GM21390 (cell line): Measurements from ENCODE around the gene CYB5D1.
A peak's percentile ranks its signal among the peaks of the same experiment; 100 is the strongest.

ENCODE experiments used
- ATAC-seq: cut with Tn5 transposase; IDR thresholded peaks from one replicate; pipeline ENCODE4 v1.9.1; 2021; ENCODE audit not compliant: unreplicated experiment

CYB5D1 gene

DNA sequence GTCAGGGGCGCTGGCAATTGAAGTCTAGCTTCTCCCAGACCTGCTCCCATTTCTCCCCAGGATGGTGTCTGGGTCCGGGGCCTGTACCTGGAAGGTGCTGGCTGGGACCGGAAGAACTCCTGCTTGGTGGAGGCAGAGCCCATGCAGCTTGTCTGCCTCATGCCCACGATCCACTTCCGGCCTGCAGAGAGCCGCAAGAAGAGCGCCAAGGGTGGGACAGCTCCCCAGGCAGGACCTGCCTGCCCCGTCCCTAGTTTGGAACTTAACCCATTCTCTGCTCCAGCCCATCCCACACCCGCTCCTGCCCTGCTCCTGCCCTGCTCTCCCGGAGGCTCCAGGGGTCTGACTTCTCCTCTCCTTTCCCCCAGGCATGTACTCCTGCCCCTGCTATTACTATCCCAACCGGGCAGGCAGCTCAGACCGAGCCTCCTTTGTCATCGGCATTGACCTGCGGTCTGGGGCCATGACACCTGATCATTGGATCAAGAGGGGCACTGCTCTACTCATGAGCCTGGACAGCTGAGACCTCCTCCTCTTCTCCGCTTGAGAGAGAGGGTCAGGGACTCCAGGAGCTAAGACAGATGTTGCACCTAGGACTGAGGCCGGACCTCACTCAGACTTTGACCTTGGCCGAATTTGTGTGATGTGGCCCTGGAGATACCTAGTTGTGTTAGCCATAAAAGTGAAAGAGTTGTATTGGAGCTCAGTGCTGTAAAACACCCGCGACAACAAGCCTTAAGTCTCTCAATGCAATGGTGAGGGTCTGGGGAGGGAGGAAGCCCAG is 24.6 kb upstream of the CYB5D1 start:
- ATAC-seq = no peak

DNA sequence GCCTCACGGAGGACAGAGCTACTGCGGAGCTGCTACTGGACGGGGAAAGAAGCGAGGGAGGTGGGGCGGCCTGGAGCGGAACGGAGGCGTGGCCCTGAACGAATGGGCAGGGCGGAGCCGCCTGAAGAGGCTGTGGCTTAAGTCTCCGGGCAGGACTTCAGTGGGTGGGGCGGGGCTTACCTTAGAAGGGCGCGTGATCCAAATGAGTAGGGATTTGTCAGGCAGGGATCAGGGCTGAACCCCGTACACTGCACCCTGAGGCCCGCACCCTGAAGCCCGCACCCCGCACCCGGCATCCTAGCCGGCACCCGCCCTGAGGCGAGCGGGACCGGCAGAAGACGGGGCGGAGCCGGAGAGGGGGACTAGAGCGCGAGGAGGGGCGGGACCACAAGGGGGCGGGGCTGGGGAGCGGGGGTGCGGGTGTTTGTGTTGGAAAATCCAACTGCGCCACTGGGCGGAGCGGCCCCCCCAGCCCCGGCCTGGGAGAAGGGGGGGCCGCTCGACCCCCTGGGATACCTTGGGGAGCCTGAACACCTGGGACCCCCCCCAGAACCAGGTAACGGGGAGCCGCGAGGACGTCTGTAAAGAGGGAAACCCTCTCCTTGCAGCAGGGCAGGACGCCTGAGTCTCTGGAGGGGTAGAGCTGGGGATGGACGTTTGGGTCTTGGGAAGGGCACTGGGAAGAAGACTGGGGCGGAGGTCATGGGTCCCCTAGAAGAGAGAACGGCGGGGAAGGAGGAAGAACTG is 23.8 kb upstream of the CYB5D1 start, which contains the start of gene KDM6B:
TSS of gene KDM6B (plus strand) at position 423 of the 747 bp plus-strand sequence. CDS start 11,338 bp downstream, outside the sequence.
- ATAC-seq = peak; percentile 46

DNA sequence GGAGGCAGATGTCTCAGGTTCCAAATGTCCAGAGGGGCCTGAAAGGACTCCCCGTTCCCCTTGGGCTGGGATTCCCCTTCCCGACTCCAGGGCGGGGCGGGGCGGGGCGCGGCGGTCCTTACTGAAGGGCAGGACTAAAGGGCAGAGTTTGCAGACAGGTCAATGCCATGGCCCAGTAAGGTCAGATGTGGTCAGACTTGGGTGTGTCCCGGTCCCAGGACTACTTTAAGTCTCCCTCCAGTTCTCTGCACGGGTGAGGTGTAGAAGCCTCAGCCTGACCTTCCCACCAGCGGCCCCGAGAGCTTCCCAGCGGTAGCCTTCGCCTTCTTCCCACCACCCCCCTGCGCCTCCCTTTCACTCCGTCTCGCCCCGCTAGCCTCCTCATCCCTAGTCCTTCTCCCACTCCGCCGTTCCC is 23.3 kb upstream of the CYB5D1 start:
- no peak for ATAC-seq

DNA sequence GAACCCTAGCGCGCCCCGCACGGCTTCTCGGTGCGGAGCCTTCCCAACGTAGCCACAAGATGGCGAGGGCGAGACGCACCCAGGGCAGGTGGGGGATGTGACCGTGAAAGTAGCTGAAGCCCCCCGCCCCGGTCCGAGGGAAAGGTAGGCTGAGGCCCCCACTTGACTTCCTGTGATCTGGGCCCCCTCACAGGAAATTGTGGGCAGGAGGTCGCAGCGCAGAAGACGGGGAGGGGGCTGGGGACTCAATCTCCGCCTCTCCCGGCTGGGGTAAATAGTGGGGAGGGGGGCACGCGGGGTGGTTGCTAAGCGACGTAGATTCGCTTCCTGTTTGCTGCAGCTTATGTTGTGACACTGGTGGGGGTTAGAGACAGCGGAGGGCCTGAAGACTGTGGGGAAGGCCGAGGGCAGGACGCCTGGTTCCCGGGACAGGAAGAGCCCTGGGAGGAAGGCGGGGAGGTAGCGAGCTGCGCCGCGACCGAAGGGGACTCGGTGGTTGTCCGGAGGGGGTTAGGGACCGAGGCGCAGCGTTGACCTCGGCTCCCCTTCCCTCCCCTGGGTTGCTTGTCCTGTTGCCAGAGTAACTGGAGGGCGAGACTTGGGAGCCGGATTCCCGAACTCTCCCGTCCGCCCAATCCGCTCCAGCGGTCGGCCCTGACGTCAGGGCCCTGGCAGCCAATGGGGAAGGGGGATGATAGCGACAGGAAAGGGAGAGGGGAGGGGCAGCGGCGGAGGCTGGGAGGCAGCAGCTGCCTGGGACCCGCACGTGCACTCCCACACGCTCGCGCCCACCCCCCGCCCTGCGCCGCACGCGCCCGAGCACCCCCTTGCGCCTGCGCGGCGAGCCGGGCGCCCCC is 22.6 kb upstream of the CYB5D1 start:
- ATAC-seq = peak; percentile 48

DNA sequence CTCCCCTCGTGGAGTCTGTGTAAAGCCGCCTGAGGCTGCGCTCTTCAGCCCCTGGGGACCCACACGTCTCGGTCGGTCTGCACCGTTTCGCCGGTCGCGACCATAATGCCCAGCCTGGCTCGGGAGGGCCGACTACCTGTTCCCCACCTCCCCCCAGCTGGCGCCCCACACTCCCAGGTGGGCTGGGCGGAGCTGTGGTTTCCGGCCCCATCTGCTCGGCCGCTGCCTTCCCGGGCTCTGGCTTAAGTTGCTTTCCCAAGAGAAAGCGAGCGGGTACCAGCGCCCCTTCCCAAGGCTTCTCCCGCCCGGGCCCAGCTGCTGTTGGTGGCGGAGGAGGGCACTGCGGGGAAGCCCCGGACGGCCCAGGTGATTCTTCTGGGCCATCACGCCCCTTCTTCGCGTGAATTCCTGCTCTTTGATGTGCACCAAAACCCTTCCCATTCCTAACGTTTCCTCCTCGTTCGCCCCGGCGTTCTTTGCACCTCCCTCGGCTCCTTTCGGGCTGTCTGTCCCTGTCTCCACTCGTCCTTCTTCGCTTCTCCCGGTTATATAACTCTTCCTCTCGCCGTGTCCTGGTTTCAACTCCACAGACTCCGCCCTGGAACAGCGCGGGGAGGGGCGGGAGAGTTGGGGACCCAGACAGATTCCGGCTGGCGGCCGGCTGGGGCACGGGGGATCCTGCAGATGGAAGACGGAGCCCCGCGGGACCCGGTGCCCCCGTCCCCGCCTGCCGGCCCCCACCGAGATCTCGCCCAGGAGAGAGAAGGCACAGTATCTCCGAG is 21.8 kb upstream of the CYB5D1 start:
- peak; percentile 31 for ATAC-seq

DNA sequence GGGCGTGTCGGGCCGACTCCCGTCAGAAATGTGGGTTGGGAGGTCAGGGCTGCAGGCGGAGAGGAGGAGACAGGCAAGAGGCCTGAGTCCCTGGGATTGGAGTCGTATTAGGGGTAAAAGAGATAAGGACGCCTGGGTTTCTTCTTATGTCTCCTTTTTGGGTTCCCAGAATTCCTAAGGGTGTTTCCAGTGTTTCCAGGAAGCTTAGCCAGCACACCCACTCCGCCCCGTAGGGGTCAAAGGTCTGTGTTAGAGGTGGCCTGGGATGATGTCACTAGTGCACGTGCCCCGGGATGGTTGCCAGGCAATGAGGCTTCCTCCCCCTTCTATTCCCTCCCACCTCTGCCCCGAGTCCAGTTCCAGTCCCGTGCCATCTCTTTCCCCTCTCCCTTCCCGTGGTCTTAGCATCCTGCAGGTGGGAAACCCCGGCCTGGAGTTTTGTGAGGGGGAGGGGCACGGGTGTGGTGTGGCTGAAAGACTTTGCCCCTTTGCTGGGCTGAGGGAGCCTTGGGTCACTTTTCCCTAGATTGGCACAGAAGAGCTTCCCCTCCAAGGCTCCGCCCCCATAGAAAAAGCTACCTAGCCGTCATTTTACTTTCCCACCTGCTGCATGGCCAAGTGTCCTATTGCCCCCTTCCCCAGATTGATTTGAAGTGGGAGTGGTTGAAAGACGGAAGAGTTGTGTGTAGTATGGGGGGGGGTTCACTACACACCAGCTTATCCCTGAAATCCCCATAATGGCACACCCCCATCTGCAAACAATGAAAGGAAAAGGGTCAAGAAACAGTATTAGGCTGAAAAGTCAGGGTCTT is 21.0 kb upstream of the CYB5D1 start:
- no peak for ATAC-seq

DNA sequence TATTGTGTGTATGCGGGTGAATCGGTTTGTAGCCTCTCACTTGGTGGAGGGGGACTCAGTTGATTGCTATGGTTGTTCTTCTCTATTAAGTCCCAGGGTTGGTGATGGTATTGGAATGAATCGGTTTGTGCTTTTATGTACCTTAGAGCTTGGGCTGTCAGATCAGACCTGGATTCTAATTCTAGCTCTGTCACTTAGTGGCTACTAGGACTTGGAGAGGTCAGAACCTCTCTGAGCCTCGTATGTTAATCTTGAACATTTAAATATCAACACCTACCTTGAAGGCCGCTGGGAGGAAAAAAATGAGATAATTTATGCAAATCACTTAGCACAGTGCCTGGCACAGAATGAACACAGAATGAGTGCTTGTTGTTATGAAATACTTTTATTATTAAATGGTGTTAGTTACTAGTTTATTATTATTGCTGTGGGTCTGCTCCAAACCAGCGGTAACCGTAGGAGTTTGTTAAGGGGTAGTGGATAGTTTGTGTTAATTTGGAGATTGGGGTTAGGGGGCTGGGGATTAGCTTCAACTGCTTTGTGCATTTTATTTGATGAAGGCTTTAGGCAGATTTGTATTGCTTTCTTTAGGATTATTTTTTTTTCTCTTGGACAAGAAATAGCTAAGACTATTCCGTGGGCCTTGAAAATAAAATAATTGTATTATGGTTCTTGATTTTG is 20.3 kb upstream of the CYB5D1 start:
- no peak for ATAC-seq

DNA sequence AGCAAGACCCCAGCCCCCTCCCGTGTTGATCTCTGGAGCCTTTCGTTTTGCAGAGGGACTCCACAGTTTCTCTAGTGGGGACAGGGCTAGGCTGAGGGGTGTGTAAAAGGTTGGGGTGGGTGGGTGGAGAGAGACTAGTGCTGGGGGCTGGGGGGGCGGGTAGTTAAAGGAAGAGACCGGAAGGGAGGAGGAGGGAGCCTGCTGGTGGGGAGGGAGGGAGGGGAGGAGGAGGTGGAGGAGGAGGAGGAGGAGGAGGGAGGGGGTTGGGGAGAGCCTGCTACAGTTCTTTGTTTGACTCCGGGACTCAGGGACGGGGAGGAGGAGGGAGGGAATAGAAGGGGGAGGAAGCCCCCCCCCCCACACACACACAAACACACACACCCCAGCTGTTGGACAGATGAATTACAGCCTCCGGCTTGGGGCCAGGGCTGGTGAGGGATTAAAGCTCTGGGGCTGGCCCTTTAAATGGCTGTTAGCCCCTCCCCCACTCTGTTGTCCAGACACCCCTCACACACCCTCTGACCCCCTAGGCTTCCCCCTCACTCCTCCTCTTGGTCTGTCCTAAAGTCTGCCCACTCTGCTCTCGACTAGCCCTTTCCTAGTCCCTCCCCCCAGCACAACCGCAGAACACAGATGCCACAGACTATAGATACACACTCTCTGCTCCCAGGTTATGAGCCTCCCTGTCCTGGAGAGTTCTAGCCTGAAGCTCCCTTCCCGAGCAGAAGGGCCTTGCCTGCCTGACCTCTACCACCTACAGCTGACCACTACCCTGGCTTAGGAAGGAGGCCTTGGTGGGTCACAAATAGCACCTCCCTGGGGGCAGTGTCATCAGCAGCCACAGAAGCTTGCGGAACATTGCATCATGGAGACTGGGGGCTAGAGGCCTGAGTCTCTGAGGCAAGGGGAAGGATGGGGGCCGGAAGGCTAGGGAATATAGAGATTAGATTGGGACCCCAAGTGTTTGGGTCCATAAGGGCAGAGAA is 19.4 kb upstream of the CYB5D1 start:
- ATAC-seq = no peak

DNA sequence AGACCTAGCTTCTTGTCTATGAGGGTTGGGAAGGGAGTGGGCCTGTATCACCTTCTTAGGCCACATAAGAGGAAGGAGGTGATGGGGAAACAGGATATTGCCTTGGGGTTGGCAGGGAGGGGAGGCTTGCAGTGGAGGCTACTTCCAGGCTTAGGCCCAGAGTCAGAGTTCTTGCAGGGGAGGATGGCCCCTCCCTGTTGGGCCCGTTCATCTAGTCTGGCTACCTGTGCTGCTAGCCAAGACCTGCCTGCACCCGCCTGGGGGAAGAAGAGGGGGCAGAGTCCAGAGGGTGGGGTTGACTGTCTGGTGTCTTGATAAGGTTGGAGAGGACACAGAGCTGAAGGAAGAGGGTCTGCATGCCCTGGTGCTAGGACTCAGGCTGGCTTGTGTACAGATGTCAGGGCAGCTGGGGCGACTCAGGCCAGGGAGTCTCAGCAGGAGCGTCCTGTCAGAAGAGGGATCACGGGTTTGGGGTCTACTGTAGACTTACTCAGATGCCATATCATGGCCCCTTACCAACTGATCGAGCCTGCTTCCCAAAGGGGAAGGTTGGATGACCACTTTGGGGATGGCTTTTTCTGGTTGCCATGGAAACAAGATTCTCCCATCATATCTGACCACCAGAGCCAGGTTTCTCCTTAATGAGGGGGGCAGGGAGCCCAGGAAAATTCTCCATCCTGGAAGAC is 18.5 kb upstream of the CYB5D1 start:
- ATAC-seq = no peak

DNA sequence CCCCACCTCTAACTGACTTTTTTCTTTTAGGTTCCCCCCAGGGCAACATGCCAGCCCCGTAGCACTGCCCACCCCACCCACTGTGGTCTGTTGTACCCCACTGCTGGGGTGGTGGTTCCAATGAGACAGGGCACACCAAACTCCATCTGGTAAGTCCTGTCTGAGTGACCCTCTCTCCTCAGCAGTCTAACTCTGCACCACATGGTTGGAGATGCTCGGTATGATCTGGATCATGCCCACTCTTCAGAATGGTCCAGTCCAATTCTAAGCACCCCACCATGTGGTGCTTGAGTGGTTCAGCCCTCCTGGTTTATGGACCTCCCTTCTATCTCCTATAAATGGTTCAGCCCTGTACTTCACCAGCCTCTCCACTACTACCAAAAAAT is 17.9 kb upstream of the CYB5D1 start:
- no peak for ATAC-seq

DNA sequence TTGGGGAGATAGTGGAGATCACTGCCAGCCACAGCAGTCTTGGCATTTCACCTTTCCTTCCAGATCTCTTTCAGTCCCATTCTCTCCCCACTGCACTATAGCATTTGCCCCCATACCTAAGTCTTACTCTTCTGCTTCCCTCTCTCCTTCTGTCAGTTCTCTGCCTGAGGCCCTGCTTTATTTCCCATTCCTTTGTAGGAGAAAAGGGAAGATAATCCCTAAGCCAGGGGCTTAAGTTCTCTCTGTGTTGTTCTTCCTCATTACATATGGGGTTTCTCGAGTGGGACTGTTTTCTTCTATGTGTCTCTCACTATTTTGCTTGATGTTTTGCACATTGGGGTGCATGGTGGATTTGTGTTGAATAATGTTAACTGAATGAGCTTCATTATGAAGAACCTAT is 17.4 kb upstream of the CYB5D1 start:
- ATAC-seq = no peak

DNA sequence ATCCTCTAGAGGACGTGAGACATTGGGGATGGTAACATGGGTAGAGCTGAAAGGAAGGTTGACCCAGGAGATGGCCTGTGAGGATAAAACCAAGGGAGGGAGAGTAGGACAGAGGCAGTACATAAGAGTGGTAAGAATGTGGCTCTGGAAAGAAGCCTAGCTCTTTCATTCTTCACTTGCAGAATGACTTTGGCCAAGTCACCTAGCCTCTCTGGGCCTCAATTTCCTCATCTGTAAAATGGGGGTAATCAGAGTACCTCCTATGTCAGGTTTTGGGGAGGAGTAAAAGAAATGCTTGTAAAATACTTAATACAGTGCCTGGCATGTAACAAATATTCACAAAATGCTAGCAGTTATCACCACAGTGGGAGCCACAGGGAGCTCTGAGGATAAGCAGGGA is 16.9 kb upstream of the CYB5D1 start:
- no peak for ATAC-seq

DNA sequence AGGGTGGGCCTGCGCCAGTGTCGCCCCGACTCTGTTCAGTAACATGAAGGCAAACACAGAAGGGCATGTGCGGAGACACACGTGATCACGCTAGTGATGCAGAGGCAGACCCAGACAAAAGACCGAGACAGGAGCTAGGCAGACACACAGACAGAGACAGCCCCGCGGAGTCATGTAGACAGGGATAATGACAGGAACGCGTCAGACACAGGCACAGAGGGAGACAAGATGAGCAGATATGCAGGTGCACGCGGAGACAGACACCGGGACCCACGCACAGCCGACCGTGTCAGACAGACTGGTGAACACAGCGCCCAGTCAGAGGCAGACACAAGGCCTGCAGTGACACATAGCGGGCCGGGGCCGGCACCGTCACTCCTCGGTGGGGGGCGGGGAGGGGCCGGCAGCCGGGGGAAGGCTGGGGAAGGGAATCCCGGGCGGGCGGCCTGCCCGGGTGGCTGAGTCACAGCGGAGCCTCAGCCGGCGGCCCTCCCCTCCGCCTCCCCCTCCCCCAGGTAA is 16.3 kb upstream of the CYB5D1 start:
- no peak for ATAC-seq

DNA sequence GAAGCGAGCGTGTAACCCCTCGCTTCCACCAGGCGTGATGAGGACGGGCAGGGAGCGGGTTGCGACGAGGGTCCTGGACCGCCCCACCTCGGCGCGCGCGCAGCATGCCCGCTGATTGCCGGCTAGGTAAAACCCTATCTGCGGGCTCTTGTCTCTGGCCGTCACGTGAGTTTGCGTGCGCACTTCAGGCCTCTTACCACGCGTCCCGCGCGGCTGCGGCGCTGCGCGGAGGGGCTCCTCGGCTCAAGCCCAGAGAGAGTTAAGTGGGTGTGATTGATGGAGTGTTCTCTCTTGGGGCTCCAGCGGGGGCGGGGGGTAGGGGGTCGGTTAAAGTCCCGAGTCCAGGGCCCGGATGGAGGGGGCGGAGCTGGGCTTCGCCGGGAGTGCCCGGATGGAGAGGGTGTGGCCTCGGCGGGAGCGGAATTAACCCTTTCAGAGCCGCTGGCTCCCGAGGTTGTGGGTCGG is 15.9 kb upstream of the CYB5D1 start:
- no peak for ATAC-seq

DNA sequence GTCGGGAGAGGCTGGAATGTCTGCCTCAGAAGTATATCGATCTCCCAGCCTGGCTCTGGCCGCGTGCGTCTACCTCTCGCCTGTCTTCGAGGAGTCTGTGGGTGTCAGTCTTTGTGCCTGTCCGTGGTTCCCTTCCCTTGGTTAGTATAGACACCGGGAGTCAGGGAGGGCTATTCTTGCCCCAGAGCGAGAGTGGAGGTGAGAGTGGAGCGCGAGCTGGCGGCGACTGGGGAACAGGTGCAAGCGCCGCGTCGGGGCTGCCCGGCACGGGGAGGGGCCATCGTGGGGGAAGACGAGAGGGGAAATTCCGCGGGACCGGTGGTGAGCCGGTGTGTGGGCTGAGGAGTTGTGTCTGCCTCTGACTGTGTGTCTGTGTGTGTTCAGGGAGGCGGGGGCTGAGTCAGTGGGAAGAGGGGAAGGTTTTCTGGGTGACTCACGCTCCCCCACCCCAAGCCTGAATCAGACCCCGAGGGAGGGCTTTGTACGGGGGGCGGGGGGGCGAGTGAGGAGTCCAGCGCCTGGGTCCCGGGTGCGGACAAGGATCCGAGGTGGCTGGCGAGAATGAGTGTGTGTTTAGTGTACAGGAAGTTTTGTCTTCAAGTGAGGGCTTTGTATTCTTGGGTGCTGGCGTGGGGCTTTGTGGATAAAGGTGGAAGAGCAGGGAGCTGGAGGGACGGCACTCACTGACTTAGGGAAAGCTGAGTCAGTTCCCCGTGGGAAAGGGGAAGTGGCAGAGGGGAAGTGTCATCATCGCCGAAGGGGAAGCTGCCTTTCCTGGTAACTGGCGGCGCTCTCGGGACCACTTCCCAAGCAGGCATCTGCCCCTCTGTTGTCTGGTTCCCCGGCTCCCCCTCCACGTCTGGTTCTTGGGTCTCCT is 15.2 kb upstream of the CYB5D1 start:
- no peak for ATAC-seq

DNA sequence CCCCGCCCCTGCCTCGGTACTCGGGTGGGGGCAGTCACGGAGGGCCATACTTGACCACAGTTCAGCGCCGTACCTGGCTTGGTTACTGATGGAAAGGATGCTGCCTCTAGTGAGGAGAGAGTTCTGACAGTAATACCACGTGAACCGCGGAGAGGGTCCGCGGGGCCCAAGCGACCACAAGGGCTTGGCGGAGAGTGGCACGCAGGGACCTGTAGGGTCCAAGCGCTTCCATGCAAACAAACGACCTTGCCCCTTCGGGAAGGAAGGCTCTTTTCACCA is 14.6 kb upstream of the CYB5D1 start:
- no peak for ATAC-seq
